ENCODE measurements around the gene LRRC3C. TPM values are rescaled to one million over a fixed set of nuclear protein-coding genes. Genes with fewer than 3 reads are reported as not detected.

Gene LRRC3C
- polyA plus RNA-seq, 1 donor from 2014 or later: not detected

DNA sequence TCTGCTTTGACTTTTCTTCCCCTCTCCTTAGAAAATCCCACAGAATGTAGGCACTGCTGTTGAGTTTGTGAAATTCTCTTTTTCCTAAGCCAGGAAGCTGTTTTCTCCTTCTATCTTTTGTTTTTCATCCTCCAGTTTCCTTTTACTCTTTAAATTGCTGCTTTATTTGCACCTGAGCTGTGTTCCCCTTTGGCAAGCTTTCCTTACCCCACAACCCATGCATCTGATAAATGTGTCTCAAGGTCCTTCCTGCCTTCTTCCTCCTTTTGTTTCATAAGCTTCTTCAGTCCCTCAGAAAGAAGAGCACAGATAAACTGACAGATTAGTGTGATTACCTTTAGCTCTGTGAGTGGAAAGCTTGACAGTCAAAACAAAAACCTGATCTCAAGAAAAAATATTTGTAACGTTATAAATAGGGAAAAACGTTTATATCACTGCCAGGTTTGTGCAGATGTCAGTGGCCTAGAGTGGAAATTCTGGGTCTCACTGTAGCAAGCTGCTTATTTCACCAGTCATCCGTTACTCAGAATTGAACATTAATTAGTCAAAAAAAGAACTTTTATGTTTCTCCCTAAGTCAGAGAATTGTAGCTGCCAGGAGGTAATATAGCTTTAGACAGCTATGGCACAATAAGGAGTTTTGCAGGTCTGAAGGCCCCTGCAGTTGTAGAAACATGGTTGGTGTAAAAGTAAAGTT is 32.7 kb upstream of the LRRC3C start:
- H3K79me2 ChIP-seq (replicated peaks; ENCODE audit: insufficient read depth, low read length): no peaks in the 10 kb centered on the region
- no peak for TF ChIP-seq EP300 (conservative IDR thresholded peaks at IDR 0.05; ENCODE audit: poor library complexity, severe bottlenecking)
- TF ChIP-seq, protein P1, sequence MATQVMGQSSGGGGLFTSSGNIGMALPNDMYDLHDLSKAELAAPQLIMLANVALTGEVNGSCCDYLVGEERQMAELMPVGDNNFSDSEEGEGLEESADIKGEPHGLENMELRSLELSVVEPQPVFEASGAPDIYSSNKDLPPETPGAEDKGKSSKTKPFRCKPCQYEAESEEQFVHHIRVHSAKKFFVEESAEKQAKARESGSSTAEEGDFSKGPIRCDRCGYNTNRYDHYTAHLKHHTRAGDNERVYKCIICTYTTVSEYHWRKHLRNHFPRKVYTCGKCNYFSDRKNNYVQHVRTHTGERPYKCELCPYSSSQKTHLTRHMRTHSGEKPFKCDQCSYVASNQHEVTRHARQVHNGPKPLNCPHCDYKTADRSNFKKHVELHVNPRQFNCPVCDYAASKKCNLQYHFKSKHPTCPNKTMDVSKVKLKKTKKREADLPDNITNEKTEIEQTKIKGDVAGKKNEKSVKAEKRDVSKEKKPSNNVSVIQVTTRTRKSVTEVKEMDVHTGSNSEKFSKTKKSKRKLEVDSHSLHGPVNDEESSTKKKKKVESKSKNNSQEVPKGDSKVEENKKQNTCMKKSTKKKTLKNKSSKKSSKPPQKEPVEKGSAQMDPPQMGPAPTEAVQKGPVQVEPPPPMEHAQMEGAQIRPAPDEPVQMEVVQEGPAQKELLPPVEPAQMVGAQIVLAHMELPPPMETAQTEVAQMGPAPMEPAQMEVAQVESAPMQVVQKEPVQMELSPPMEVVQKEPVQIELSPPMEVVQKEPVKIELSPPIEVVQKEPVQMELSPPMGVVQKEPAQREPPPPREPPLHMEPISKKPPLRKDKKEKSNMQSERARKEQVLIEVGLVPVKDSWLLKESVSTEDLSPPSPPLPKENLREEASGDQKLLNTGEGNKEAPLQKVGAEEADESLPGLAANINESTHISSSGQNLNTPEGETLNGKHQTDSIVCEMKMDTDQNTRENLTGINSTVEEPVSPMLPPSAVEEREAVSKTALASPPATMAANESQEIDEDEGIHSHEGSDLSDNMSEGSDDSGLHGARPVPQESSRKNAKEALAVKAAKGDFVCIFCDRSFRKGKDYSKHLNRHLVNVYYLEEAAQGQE (IDR thresholded peaks at IDR 0.05; ENCODE audit: borderline replicate concordance): no peak
- TF ChIP-seq MXI1 (conservative IDR thresholded peaks at IDR 0.05; ENCODE audit: poor library complexity, severe bottlenecking): no peak
- no peak for TF ChIP-seq TAF1 (IDR thresholded peaks at IDR 0.05; ENCODE audit: low read depth)
- no peak for TF ChIP-seq EZH2 (IDR thresholded peaks at IDR 0.05; ENCODE audit: borderline replicate concordance, insufficient read depth, low read length, poor library complexity, severe bottlenecking)
- no peak for TF ChIP-seq RAD21 (conservative IDR thresholded peaks at IDR 0.05)
- H2AFZ ChIP-seq (ENCODE audit: low read depth, low read length): no peak overlapping the region
- H4K20me1 ChIP-seq (ENCODE audit: insufficient read depth): no peaks in the 10 kb centered on the region
- no peaks in the 10 kb centered on the region for H3K9me3 ChIP-seq (ENCODE audit: low read length)
- H3K36me3 ChIP-seq (ENCODE audit: insufficient read depth, low read length): no peaks in the 10 kb centered on the region
- no peaks in the 10 kb centered on the region for H3K27me3 ChIP-seq (ENCODE audit: insufficient read depth, low read depth, low read length)
- H3K4me3 ChIP-seq (ENCODE audit: low read length): no peak overlapping the region
- no peak overlapping the region for H3K9ac ChIP-seq (ENCODE audit: low read length)
- H3K27ac ChIP-seq (ENCODE audit: low read length): no peak overlapping the region
- H3F3A ChIP-seq (ENCODE audit: insufficient read depth, low read length, poor library complexity, severe bottlenecking): no peaks in the 10 kb centered on the region
- H3K4me2 ChIP-seq (ENCODE audit: low read length): no peak overlapping the region
- H3K9me2 ChIP-seq (ENCODE audit: insufficient read depth, low read length): no peaks in the 10 kb centered on the region

DNA sequence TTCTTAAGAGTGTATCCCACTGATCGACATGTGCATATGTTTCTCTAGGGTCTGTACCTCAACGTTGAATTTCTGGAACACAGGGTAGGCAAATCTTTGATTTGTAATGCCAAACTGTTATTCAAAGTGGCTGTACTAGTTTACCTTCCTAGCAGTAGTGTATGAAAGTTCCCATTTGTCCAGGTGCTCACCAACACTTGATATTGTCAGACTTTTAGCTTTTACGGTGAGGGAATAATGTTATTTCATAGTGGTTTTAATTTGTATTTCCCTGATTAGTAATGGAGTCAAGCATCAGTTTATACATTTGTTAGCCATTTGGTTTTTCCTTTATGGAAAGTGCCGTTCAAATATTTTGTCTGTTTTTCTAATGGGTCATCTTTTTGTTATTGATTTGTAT is 29.4 kb upstream of the LRRC3C start:
- H3K27ac ChIP-seq (ENCODE audit: low read length): no peak overlapping the region
- no peak overlapping the region for H3K9ac ChIP-seq (ENCODE audit: low read length)

More for the DNA sequence above, 29.4 kb upstream of the LRRC3C start:
- no peaks in the 10 kb centered on the region for H3K9me3 ChIP-seq (ENCODE audit: low read length)
- H3K4me2 ChIP-seq (ENCODE audit: low read length): no peak overlapping the region
- H3F3A ChIP-seq (ENCODE audit: insufficient read depth, low read length, poor library complexity, severe bottlenecking): no peaks in the 10 kb centered on the region
- no peak overlapping the region for H2AFZ ChIP-seq (ENCODE audit: low read depth, low read length)
- H3K9me2 ChIP-seq (ENCODE audit: insufficient read depth, low read length): no peaks in the 10 kb centered on the region
- no peaks in the 10 kb centered on the region for H3K27me3 ChIP-seq (ENCODE audit: insufficient read depth, low read depth, low read length)
- H3K79me2 ChIP-seq (replicated peaks; ENCODE audit: insufficient read depth, low read length): no peaks in the 10 kb centered on the region
- TF ChIP-seq, protein P2, sequence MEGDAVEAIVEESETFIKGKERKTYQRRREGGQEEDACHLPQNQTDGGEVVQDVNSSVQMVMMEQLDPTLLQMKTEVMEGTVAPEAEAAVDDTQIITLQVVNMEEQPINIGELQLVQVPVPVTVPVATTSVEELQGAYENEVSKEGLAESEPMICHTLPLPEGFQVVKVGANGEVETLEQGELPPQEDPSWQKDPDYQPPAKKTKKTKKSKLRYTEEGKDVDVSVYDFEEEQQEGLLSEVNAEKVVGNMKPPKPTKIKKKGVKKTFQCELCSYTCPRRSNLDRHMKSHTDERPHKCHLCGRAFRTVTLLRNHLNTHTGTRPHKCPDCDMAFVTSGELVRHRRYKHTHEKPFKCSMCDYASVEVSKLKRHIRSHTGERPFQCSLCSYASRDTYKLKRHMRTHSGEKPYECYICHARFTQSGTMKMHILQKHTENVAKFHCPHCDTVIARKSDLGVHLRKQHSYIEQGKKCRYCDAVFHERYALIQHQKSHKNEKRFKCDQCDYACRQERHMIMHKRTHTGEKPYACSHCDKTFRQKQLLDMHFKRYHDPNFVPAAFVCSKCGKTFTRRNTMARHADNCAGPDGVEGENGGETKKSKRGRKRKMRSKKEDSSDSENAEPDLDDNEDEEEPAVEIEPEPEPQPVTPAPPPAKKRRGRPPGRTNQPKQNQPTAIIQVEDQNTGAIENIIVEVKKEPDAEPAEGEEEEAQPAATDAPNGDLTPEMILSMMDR (IDR thresholded peaks at IDR 0.05; ENCODE audit: poor library complexity, severe bottlenecking): no peak
- TF ChIP-seq POLR2AphosphoS5 (IDR thresholded peaks at IDR 0.05) (no peak), TAF1 (IDR thresholded peaks at IDR 0.05; ENCODE audit: low read depth) (no peak), SMC3 (conservative IDR thresholded peaks at IDR 0.05; ENCODE audit: poor library complexity) (no peak), EP300 (conservative IDR thresholded peaks at IDR 0.05; ENCODE audit: poor library complexity, severe bottlenecking) (no peak), EZH2 (IDR thresholded peaks at IDR 0.05; ENCODE audit: borderline replicate concordance, insufficient read depth, low read length, poor library complexity, severe bottlenecking) (no peak), MXI1 (conservative IDR thresholded peaks at IDR 0.05; ENCODE audit: poor library complexity, severe bottlenecking) (no peak), RAD21 (conservative IDR thresholded peaks at IDR 0.05) (no peak)
- TF ChIP-seq, protein P1 (IDR thresholded peaks at IDR 0.05; ENCODE audit: borderline replicate concordance): no peak
- H3K36me3 ChIP-seq (ENCODE audit: insufficient read depth, low read length): no peaks in the 10 kb centered on the region
- no peaks in the 10 kb centered on the region for H4K20me1 ChIP-seq (ENCODE audit: insufficient read depth)
- H3K4me3 ChIP-seq (ENCODE audit: low read length): no peak overlapping the region

All from neural cell (in vitro differentiated cells).